HG02798 (cell line): Measurements from ENCODE around the gene ALLC.
"Not testable (repeated sequence)": the region's sequence is repeated elsewhere in the genome, so short reads cannot be mapped to it uniquely, and the experiment has no call there.

Experiments used
- ATAC-seq: cut with Tn5 transposase; IDR thresholded peaks from one replicate; pipeline ENCODE4 v1.9.1; 2021; ENCODE audit warnings: mild to moderate bottlenecking; ENCODE audit not compliant: unreplicated experiment, poor library complexity

ALLC gene

DNA sequence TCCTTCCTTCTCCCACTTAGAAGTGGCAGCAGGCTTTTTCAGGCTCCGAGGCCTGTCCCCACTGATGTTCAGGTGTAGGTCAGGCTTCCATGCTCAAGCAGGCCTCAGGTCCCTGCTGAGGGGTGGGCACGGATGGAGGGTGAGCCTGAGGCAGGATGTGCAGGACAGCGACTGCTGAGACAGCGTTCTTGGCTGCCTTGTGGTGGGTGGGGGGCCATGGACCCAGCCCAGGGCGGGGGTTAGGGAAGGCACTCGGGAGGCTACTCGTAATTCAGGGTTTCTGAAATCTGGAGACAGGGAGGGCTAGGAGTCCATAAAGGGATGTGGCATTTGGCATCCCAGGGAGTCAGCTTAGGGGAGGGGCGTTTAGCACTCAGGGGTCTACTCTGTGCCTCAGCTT, 32.8 kb upstream of the ALLC start:
- ATAC-seq, result no peak

DNA sequence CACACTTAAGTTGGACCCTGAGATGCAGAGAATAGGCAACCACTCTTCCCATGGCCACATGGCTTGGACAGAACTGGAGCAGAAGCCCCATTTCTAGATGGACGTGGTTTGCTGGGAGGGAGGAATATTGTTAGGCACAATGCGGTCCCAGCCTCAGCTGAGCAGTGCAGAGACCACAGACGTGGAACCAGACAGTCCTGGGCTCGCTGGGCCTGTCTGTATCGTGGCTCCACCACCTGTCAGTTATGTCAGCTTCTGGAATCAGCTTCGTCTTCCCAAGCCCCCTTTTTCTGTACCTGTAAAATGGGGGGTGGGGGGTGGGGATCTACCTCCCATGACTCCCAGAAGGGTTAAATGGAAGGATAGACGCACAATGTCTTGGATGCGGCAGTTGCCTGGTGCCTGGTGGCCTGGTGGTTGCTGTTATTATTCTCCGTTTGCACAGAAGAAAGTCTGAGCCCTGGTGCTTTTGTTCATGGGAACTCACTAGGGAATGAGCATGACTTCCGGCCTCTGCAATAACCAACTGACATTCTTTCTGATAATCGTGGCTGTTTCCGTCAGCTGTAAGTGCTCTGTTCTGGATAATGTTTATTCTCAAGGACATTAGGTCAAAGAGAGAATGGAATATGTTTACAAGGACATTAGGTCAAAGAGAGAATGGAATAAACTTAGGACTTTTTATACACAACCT, 31.7 kb upstream of the ALLC start:
- ATAC-seq, result no peak

DNA sequence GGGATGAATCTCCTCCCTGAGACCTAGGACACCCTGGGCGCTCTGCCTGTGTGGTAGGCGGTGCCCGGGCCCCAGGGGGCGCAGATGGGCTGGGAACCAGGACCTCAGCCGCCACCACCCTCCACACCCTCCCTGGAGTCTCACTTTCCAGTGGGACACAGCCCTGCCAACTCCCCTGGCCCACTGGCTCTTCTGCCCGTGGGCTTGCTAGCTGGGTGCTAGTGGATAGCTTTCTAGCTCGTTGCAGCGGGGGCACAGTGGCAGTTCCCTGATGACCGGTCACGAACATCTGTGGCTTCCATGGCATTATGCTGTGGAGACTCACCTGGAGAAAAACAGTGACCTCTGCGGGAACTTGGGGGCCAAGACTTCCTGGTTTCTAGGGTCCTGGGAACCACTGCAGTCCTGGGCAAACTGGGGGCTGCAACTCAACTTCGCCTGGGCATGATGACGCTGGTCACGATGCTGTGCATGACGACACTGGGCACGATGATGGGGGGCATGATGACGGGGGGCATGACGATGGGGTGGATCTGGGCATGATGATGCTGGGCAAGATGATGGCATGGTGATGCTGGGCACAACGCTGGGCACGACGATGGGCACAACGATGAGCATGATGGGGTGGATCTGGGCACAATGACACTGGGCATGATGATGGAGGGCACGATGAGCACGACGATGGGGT, 31.0 kb upstream of the ALLC start:
- no peak for ATAC-seq

DNA sequence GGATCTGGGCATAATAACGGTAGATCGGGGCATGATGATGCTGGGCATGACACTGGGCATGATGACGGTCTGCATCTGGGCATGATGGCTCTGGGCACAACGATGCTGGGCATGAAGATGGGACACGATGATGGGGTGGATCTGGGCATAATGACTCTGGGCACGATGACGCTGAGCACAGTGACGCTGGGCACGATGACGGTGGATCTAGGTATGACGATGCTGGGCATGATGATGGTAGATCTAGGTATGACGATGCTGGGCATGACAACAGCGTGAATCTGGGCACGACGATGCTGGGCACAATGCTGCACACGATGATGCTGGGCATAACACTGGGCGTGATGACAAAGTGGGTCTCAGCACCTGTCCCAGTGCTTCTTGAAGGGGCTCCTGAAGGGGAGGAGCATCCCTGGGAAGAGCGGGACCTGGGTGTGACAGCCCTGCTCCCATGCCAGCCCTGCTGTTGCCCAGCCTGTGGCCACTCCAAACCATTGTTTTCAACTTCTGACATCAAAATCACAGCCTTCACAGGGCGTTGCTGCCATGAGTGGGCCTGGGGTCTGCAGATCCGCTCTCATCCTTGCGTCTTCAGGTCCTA, 30.4 kb upstream of the ALLC start:
- ATAC-seq, result no peak

DNA sequence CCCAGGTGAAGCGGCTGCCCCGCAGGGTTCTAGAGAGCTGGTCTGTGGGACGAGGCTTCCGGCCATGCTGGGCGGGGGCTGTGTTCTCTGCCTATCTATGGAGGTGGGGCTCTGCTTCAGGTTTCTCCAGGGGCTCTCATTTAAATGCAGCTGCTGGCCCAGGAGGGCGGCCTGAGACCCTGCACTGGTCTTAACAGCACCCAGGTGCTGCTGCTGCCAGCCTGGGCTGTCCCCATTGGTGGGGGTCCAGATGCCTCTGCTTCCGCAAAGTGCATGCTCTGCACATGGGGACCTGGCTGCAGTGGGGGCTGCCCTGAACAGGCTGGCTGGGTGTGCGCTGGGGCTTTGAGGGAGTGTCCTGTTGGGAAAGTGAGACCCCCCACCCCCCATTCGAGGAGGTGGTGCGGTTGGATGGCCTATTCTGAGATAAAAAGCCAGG, 29.7 kb upstream of the ALLC start:
- no peak for ATAC-seq

DNA sequence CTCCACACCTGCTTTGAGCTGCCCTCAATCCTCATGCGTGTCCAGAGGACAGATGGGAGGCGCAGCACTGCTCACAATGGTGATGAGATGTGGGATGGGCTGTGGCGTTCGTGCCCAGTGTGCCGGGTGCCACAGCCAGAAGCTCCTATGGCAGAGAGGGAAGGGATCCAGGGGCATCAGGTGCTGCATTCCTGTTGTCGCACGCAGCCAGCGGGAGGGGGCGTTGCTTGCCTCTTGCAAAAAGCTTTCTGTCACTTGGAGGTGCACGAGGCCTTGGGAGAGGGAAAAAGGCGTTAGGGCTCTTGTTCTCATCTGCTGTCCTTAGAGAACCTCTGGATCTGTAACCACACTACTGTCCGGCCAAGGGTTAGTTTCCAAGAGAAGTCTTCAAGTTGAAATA, 29.2 kb upstream of the ALLC start:
- ATAC-seq, result no peak

DNA sequence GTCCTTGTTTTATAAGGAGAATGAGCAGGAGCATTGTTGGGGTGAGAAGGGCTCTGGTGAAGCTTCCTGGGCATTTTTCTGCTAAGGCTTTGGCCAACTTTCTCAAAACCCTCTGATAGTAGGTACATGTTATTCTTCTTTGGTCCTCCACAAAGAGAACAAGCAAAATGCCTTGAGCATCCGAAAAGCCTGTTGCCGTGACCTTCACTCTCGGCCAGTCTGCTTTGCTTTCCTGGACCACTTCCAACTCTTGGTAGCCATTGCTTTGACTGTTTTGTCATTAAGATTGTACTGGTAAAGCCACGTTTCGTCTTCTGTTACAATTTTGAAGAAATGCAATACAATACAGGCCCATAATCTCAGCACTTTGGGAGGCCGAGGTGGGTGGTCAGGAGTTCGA, 27.4 kb upstream of the ALLC start:
- ATAC-seq, result no peak

DNA sequence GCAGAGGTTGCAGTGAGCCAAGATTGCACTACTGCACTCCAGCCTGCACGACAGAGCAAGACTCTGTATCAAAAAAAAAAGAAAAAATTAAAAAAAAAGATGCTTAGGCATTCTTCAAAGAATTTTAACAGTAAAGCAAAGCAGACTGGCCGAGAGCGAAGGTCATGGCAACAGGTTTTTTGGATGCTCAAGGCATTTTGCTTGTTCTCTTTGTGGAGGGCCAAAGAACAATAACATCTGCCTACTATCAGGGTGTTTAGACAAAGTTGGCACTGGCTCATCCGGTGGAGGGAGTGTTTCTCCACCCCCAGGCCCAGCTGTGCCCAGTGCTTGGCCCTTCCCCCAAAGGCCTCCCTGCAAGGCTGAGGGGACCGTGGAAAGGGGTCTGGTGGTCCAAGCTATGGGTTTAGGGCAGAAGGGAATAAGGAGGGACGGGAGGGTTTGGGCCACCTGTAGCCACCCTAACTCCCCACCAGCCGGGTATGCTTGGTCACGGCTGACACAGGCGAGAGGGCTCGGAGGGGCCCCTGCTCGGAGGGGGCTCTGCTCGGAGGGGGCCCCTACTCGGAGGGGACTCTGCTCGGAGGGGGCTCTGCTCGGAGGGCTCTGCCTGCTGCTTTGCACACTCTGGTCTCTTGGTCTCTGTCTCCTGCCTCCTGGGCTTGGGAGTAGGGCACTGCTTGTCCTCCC, 26.7 kb upstream of the ALLC start:
- no peak for ATAC-seq

DNA sequence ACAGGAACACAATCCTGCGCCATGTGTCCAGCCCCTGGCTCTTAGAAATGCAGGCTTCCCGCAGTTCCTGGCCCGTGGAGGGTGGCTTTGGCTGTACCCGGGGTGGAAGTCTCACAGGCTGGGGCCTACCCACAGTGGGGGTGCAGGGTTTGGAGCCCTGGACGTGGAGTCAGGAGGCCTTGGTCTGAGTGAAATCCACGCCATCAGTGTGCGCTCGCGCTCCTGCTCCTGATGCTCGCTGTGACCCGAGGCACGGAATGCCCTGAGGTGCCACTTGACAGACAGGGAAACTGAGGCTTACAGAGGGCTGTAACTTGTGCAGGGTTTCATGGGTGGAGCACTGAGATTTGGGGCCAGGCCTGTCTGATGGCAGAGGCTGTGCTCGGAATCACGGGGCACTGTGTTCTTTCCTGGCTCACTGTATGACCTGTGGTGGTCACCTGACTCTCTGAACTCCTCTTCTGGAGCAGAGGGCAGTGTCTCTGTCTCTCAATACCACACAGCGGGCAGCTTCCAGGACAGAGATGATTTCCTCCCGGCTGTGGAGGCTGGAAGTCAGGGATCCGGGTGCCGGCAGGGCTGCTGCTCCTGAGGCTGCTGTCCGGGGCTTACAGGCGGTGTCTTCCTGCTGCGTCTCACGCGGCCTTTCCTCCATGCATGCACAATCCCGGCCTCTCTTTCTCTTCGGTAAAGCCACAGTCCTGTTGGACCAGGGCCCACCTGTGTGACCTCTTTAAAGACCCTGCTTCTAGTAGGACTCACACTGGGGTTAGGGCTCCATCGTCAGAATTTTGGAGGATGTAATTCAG, 25.9 kb upstream of the ALLC start:
- no peak for ATAC-seq

DNA sequence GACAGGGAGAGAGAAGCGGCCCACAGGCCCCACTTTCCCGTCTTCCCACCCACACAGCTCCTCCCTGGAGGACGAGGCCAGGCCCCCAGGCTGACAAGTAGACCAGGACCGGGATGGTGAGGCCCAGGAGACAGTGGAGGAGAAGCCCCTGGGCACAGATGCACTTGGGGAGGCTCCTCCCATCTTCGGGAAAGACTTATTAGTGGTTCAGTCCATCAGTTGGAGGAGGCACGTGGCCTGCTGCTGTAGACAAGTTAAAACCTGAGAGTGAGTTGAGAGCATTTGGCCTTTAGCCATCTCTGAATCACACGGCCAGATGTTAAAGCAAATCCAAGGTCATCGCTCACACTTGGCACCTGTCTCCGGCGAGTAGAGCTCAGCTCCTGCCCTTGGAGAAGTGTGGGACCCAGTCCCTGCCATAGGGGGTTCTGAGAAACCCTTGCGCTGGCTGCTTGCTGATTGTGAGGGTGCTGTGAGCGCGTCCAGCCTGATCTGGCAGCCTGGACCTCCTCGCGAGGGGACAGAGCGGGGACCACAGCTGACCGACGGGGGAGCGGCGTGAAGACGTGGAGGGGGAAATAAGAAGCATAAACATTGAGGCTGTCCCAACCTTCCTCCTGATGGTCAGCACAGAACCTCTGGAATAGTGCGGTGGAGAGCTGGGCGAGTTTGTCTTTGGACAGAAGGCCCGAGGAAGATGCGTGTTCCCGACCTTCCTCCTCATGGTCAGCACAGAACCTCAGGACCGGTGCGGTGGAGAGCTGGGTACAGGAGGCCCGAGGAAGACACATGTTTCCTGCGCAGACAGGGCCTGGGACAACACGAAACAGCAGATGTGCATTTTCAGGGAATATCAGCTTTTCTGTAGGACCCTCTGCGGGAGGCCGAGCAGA, 24.7 kb upstream of the ALLC start:
- ATAC-seq, result no peak

DNA sequence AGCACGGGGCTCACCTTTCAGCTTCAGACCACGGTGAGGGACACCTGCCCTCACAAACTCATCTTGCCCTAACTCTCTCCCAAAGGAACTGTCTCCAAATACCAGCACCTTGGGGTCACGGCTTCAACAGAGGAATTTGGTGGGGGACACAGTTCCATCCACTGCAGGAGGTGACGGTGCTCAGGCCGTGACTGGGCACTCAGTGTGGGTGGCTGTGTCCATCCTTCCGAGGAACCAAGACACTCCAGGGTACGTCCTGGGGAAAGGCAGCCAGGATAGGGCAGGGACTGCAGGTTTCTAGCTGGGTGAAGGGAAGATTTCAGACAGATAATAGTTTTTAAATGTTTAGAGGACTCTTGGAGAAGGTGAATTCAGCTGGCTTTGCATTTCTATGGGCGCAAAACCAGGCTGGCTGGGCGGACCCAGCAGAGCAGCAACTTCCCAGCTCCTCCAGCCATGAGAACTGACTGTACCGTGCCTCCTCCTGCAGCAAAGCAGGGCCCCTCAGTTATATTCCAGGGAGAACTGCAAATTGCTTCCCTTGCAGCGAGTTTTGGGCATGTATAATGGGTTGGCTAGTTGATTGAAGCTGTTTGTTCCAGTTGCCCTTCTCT, 23.9 kb upstream of the ALLC start:
- ATAC-seq, result no peak

DNA sequence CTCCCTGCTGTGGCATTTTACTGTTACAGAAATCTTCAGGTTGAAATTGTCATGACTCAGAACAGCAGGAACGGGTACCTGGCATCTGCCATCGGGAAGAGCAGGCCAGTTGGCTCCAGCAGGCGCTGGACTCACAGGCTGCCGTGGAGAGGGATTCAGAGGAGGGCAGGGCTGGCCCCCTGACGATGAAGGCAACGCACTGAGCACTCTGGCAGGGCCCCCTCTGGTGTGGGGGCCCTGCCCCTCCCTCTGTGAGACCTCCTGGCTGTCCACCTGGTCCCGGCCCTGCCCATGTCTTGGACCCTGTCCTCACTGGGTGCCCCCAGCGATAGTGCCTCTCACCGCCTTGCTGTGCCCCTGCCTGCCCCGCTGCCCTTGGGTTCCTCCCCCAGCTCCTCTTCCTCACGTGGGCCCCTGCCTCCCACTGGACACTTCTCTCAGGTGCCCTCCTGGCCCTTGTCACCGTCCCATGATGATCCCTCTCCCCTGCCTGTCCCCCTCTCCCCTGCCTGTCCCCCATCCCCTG, 23.3 kb upstream of the ALLC start:
- ATAC-seq, result no peak

DNA sequence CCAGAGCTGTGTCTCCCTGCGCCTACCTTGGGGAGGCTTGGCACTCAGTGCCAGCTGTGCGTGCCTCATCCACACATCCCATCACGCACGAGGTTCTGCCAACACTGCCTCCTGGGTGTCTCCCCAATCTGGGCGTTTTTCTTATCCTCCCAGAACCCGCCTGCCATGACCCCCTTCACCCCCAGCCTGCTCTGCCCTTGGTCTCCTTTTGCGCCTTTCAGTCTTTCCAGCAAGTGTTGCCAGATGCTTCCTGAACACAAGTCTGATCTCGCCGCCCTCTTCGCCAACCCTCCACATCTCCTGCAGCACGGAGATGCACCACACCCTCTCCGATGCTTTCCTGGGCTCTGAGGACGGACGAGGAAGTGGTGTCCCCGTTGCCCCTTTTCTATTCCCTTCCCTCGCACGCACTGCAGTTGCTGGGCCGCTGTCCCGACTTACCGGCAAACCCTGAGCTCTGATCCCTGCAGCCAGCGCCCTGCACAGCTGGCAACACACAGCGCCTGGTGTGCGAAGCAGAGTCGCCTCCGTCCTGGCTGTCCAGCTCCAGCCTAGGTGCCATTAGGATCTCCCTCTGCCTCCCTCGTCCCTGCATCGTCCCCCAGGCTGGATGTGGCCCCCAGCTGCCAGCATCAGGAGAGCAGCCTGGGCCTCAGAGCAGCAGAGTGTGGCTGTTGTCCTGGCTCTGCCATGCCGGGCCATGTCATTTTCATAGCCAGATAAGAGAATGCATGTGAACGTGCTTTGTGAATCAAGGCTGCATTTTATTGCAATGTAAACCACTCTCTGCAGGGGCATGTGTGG, 22.6 kb upstream of the ALLC start:
- ATAC-seq, result no peak

DNA sequence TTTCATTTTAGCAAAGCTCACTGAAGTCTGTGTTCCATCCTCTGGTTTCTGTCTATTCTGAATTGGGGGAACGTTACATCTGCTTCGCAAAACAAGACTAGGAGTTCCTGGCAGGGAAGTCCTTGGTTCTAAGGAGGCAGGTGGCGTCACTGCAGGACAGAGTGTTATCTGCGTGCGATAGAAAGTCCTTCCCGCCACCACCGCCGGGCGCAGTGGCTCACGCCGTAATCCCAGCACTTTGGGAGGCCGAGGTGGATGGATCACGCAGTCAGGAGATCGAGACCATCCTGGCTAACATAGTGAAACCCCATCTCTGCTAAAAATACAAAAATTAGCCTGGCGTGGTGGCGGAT, 22.0 kb upstream of the ALLC start:
- ATAC-seq, result not testable (repeated sequence)

DNA sequence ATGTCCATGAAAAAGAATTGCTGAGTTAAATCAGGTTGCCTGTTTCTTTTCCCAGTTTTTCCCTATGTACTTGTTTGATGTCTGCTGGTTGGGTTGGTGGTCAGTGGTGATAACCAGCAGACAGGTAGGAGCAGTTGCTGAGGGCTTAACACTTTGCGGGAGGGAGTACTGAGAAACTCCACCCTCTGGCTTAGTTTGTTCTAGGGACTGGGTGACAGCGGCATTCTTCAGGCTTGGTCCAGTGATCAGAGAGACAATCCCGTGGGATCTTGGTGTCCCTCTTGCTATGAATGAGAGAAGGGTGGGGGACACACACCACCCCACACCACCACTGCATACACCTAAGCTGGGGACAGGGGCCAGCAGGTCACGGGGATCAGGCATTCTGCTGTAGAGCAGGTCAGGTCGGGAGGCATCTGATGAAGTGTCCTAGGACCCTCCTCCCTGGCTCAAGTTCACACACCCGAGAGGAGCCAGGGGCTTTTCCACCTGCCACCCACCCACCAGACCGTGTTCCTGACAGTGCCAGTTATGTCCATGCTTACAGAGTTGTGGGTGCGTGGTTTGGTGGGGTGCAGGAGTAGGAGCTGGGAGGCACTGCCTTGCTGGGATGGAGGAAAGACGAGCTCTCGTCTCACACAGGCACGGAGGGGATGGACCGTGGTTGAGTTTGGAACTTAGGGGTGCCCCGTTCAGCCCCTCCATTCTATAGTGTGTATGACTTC, 21.3 kb upstream of the ALLC start:
- ATAC-seq, result no peak

DNA sequence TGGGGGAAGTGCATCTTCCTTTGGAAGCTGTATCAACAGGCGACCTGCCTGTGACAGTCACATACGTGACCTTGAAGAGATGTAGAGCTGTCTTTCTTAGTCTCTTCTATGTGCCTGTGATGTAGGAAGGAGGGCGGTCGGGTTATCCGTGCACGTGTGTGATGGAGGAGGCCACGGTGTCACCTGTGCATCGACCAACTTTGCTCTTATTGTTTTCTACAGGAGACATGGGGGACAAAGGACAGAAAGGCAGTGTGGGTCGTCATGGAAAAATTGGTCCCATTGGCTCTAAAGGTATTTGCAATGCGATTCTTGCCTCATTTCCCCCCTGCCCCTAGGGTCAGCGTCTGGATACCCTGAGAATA, 20.7 kb upstream of the ALLC start:
- no peak for ATAC-seq

DNA sequence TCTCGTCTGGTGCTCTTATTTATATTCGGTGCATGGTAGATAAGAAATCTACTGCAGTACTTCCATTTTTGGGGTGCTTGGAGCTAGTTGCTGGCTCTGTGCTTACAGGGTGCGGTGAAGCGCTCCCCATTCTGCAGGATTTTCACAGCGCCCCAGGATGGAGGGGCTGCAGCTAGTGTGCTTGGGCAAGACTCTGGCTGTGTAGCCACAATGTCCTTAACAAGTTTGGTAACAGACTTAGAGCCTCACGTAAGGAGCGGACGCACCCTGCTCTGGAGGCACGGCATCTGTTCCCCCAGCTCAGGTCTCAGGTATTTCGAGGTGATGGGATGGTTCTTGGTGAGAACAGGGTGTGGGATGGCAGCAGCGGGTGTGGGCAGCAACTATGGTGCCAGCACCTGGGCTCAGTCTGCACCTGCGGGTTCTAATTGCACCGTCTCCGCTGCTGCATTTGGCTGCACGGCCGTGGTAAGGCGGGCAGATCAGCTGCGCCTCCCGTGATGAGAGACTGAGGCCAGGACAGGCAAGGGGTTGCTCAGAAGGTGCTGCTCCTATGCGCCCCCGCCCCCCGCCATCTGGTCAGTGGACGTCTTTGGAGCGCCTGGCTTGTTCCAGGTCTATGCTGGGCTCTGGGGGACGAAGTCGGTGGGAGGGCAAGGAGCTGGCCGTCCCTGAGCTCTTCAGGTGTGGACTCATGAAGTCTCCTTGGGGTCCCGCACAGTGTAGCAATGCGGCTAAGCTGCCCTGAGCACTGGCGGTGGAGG, 20.1 kb upstream of the ALLC start:
- no peak for ATAC-seq
